ENCODE measurements around the gene HIPK1.

HIPK1 gene

DNA sequence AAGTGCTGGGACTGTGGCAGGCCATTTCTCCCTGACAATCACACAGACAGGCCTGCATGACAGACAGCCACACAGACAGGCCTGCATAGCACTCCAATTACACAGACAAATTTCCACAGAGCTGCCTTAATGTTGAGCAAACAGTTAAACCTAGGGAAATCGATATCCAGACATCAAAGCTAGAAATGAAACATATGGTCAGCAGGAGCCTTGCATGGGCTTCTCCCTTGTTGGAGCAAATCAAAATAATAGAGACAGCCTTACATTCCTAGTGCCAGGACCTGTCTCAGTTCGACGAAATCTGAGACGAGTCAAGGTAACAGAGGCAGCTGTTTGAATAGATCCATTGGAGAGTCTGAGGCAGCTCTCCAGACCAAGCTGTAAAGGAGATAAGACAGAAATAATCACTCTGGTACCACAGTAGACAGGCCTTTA, 92.6 kb downstream of the HIPK1 start:
- DNase-seq = no peak

DNA sequence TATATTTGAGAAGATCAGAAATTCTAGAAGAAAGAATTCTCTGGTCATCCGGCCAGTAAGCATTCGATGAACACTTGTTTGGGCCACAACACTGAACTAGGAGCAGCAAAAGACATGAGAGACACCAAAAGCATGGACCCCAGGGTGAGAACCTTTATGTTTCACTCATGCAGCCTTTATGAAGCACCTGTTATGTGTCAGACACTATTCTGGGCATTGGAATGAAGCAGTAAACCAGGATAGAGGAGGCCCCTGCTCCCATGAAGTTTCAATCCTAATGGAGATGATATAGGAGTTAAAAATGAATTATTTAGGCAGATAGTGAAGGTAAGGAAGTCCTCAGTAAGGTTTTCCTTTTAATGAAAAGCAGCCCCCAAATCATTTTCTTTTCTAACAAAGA, 93.8 kb downstream of the HIPK1 start:
- DNase-seq = no peak

DNA sequence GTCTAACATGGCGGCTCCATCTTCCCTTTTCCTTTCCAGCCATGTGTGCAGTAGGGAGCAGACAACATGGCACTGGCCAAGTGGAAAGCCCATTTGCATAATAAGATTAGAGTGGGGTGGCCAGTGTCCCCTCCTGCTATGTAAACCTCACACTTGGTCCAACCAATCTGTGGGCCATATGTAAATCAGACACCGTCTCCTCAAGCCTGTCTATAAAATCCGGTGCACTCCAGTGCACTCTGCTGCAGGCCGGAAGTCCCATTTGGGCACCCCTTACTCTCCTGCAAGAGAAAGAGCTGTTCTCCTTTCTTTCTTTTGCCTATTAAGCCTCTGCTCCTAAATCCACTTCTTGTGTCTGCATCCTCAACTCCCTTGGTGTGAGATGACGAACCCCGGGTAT, 94.3 kb downstream of the HIPK1 start:
- no peak for DNase-seq

DNA sequence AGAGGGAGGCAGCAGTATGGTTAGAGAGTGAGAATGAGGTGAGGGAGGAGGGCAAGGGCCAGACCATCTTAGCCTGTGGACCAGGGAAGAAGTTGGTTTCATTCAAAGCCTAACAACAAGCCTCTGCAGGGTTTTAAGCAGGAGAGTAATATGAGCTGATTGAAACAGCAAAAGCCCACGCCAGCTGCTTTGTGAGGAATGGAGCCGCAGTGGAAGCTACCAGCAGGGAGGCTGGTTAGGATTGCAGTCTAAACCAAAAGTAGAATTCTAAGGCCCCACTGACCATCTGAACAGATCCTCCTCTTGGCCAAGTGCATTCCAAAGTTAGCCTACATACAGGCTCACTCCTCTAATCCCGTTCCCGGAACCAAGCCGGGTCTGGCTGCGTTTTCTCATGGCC, 94.9 kb downstream of the HIPK1 start:
- DNase-seq = no peak

DNA sequence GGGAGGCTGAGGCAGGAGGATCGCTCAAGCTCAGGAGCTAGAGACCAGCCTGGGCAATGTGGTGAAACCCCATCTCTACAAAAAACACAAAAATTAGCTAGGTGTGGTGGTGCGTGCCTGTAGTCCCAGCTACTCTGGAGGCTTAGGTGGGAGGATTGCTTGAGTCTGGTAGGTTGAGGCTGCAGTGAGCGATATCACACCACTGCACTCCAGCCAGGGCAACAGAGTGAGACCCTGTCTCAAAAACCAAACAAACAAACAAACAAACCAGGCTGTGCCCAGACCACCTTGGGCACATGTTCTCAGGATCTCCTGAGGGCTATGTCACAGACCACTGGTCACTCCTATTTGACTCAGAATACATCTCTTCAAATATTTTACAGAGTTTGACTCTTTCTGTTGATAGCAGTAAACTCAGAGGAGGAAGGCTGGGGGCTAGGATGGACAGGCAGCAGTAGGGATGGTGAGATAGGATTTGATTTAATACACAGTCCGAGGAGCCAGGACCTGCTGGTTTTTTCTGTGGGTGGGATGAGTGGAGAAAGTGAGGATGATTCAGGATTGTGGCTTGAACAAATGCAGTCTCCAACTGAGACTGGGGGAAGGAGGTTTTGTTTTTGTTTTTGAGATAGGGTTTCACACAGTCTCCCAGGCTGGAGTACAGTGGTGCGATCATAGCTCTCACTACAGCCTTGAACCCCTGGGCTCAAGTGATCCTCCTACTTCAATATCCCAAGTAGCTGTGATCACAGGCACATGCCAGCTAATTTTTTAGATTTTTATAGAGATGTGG, 96.7 kb downstream of the HIPK1 start:
- no peak for DNase-seq

DNA sequence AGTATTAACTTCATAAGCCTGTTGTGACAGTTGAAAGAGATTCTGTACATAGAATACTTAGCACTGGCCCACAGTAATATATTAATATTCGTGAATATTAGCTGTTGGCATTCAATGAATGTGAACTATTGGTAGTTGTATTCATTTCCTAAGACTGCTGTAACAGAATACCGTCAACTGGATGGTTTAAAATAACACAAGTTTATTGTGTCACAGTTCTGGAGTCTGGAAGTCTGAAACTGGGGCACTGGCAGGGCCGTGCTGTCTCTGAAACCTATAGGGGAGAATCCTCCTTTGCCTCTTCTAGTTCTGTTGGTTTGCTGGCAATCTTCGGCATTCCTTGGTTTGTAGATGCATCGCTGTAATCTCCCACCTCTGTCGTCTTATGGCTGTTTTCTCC, 97.7 kb downstream of the HIPK1 start:
- DNase-seq = no peak
